ENCODE data around the gene TAS1R2.

DNA sequence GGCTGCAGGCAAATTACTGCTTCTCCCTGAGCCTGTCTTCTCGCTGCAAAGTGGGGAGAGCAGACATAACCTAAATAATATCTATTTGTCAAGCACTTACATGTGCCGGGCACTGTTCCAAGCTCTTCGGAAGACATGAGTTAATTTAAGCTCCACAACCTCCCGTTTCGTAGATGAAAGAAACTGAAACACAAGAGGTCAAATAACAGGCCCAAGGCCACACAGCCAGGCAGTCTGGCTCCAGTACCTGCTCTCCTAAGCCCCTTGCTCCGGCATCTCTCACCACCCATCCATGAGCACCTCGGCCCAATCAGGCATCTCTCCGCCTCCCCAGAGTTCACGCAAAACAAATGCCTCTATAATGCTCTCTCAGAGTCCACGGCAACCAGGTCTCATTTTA, 65.4 kb downstream of the TAS1R2 start:
- TF ChIP-seq MAZ (IDR thresholded peaks at IDR 0.05; ENCODE audit: borderline replicate concordance, low read depth, low read length) = no peak
- TF ChIP-seq, protein P1, sequence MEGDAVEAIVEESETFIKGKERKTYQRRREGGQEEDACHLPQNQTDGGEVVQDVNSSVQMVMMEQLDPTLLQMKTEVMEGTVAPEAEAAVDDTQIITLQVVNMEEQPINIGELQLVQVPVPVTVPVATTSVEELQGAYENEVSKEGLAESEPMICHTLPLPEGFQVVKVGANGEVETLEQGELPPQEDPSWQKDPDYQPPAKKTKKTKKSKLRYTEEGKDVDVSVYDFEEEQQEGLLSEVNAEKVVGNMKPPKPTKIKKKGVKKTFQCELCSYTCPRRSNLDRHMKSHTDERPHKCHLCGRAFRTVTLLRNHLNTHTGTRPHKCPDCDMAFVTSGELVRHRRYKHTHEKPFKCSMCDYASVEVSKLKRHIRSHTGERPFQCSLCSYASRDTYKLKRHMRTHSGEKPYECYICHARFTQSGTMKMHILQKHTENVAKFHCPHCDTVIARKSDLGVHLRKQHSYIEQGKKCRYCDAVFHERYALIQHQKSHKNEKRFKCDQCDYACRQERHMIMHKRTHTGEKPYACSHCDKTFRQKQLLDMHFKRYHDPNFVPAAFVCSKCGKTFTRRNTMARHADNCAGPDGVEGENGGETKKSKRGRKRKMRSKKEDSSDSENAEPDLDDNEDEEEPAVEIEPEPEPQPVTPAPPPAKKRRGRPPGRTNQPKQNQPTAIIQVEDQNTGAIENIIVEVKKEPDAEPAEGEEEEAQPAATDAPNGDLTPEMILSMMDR (conservative IDR thresholded peaks at IDR 0.05; ENCODE audit: low read depth, low read length) = no peak
- no peak for TF ChIP-seq SMC3 (IDR thresholded peaks at IDR 0.05; ENCODE audit: low read depth, low read length)
- no peak for TF ChIP-seq POLR2A (IDR thresholded peaks at IDR 0.05; ENCODE audit: low read depth, low read length)
- no peak for TF ChIP-seq MAFK (IDR thresholded peaks at IDR 0.05; ENCODE audit: low read depth, low read length)
- no peak for TF ChIP-seq RAD21 (IDR thresholded peaks at IDR 0.05; ENCODE audit: low read length)
- TF ChIP-seq MXI1 (IDR thresholded peaks at IDR 0.05; ENCODE audit: borderline replicate concordance, low read depth, low read length) = no peak
- TF ChIP-seq RFX5 (IDR thresholded peaks at IDR 0.05; ENCODE audit: low read depth, low read length) = no peak
